OCI-LY7 (cell line): ENCODE results near the gene CCDC92. TPM values are rescaled to one million over a fixed set of nuclear protein-coding genes. Genes with fewer than 3 reads are reported as not detected.

Experiments used
- BruUV-seq: library from RNA; stranded (reverse); fragments of 400-500 nt; replicated peaks from 2 replicates; lab custom pipeline; 2021; lab: Mats Ljungman, UMichigan
- CTCF ChIA-PET: fragments of 300-600 bp; sonication (Branson Sonifier 250); formaldehyde crosslinking; loops from one replicate; lab custom pipeline; 2022; ENCODE audit warnings: antibody characterized with exemption; ENCODE audit not compliant: unreplicated experiment; lab: Charles Lee
- POLR2A ChIA-PET: fragments of 300-600 bp; sonication (Branson Sonifier 250); formaldehyde crosslinking; loops from one replicate; lab custom pipeline; 2022; ENCODE audit warnings: antibody characterized with exemption; lab: Charles Lee
- DNase-seq: peaks from one replicate; pipeline ENCODE4 v3.0.0-alpha.2; 2015; ENCODE audit warnings: low spot score
- H2AFZ ChIP-seq: fragments of 200-600 bp; sonication (generic), shearing (Covaris generic); 2 replicates; pipeline ENCODE4 v1.6.1; 2014; ENCODE audit warnings: mild to moderate bottlenecking, antibody characterized with exemption, low read length, moderate library complexity
- H3K27ac ChIP-seq: fragments of 200-600 bp; sonication (generic); 2 replicates; pipeline ENCODE4 v1.5.1; 2014; ENCODE audit warnings: mixed run types, low read depth, mild to moderate bottlenecking, moderate library complexity, low read length, inconsistent platforms; ENCODE audit not compliant: poor library complexity, severe bottlenecking
- H3K36me3 ChIP-seq: fragments of 200-600 bp; sonication (generic); 2 replicates; pipeline ENCODE4 v1.6.1; 2014; ENCODE audit warnings: mild to moderate bottlenecking, antibody characterized with exemption, low read length, moderate library complexity, mixed read lengths; ENCODE audit not compliant: insufficient read depth
- H3K4me1 ChIP-seq: fragments of 200-600 bp; sonication (generic); 2 replicates; pipeline ENCODE4 v1.5.1; 2014; ENCODE audit warnings: mild to moderate bottlenecking, low read length; ENCODE audit not compliant: insufficient read depth, poor library complexity, severe bottlenecking
- H3K4me2 ChIP-seq: fragments of 200-600 bp; sonication (generic); 2 replicates; pipeline ENCODE4 v1.6.1; 2014; ENCODE audit warnings: mild to moderate bottlenecking, low read length
- H3K4me3 ChIP-seq: fragments of 200-600 bp; sonication (generic); 2 replicates; pipeline ENCODE4 v1.5.1; 2014; ENCODE audit warnings: mild to moderate bottlenecking, low read depth, low read length; ENCODE audit not compliant: poor library complexity, severe bottlenecking
- H3K79me2 ChIP-seq: fragments of 200-600 bp; sonication (generic); 2 replicates; pipeline ENCODE4 v1.6.1; 2016; ENCODE audit warnings: low read depth, mild to moderate bottlenecking, low read length, moderate library complexity, mixed read lengths; ENCODE audit not compliant: insufficient read depth
- H3K9me2 ChIP-seq: fragments of 200-600 bp; sonication (generic); 2 replicates; pipeline ENCODE4 v1.6.1; 2016; ENCODE audit warnings: mild to moderate bottlenecking, low read length, mixed read lengths; ENCODE audit not compliant: insufficient read depth
- H3K9me3 ChIP-seq: fragments of 200-600 bp; sonication (generic); 2 replicates; pipeline ENCODE4 v1.6.1; 2014; ENCODE audit warnings: mild to moderate bottlenecking, mixed run types, low read length, mixed read lengths
- H4K20me1 ChIP-seq: fragments of 200-600 bp; sonication (generic); 2 replicates; pipeline ENCODE4 v1.6.1; 2014; ENCODE audit warnings: mild to moderate bottlenecking, antibody characterized with exemption, low read length, moderate library complexity, mixed read lengths; ENCODE audit not compliant: insufficient read depth
- EZH2phosphoT487 ChIP-seq: fragments of 200-600 bp; sonication (generic); IDR thresholded peaks from 2 replicates; pipeline ENCODE4 v1.6.1; 2018; ENCODE audit warnings: low read depth, borderline replicate concordance, mild to moderate bottlenecking, mixed run types, antibody characterized with exemption, low read length, moderate library complexity, mixed read lengths
- intact Hi-C: fragments of 100-400 bp; cut with micrococcal nuclease; formaldehyde crosslinking; loops from one replicate; pipeline ENCODE4 v1.10.0; 2022; ENCODE audit not compliant: unreplicated experiment
- total RNA-seq, 2 experiments: library from RNA; depleted of rRNA in 1 of 2; stranded (reverse); fragments of >200 nt in 1 of 2; shearing (Covaris generic) in 1 of 2; gene quantifications; 2 replicates each; pipeline ENCODE4 v1.2.3, GENCODE V29; 2014 to 2022
- TF ChIP-seq, protein P1 (sequence below): fragments of 200-600 bp; sonication (generic); conservative IDR thresholded peaks from 2 replicates; pipeline ENCODE4 v1.5.1; 2014; ENCODE audit warnings: mild to moderate bottlenecking, antibody characterized with exemption, low read length, moderate library complexity, mixed read lengths

The CCDC92 gene
- total RNA-seq, 2 experiments from 2014 or later = 3.1 to 12.3 TPM

DNA sequence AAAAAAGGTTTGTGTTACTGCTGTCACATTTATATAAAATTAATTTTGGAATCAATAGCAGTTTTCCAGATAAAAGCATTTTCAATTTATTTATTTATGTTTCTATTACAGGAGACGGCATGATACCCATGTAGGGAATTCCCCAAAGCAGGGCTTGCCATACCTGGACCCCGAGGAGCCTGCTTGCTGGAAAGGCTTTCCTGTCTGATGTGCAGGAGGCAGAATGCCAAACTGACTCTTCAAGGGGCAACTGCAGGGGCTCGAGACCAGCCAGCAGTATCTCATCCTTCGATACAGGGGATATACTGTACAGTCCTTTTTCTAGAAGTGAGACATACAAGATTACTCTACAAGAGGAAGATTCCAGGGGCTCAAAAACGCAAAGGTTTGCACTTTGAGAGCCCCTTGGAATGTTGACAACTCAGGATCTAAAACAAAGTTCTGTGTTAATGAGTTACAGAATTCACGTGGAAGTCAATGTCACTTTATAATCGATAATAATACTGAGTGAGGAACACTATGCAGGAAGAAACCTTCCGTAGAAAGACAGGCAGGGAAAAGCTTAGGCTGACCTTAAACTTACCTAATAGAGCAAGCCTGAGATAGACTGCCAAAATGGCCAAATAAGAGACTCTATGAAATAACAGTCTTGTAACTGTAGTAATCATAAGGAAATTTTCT is 38.9 kb upstream of the CCDC92 start:
- CTCF ChIA-PET = no interaction called here
- H3K4me3 ChIP-seq = no peak overlapping the region
- POLR2A ChIA-PET = no interaction called here
- H4K20me1 ChIP-seq = no peaks in the 10 kb centered on the region
- BruUV-seq = no TSS peak
- DNase-seq = no peak
- H3K79me2 ChIP-seq = no peaks in the 10 kb centered on the region
- intact Hi-C loops = no loop called here
- peaks cover 34% of the 10 kb centered on the region for H3K36me3 ChIP-seq
- H3K27ac ChIP-seq = no peak overlapping the region
- peaks cover 2% of the 10 kb centered on the region for H3K4me1 ChIP-seq
- TF ChIP-seq, protein P1, sequence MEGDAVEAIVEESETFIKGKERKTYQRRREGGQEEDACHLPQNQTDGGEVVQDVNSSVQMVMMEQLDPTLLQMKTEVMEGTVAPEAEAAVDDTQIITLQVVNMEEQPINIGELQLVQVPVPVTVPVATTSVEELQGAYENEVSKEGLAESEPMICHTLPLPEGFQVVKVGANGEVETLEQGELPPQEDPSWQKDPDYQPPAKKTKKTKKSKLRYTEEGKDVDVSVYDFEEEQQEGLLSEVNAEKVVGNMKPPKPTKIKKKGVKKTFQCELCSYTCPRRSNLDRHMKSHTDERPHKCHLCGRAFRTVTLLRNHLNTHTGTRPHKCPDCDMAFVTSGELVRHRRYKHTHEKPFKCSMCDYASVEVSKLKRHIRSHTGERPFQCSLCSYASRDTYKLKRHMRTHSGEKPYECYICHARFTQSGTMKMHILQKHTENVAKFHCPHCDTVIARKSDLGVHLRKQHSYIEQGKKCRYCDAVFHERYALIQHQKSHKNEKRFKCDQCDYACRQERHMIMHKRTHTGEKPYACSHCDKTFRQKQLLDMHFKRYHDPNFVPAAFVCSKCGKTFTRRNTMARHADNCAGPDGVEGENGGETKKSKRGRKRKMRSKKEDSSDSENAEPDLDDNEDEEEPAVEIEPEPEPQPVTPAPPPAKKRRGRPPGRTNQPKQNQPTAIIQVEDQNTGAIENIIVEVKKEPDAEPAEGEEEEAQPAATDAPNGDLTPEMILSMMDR = no peak
- no peak for TF ChIP-seq EZH2phosphoT487
- no peaks in the 10 kb centered on the region for H3K9me3 ChIP-seq
- no peaks in the 10 kb centered on the region for H3K9me2 ChIP-seq
- H2AFZ ChIP-seq = no peak overlapping the region
- no peak overlapping the region for H3K4me2 ChIP-seq

GRCh38 chr12:124010687-124011086 is 38.1 kb upstream of the CCDC92 start:
- Histone ChIP-seq H3K27ac (no peak overlapping the region), H3K36me3 (peaks cover 39% of the 10 kb centered on the region), H3K4me2 (no peak overlapping the region), H3K9me2 (no peaks in the 10 kb centered on the region), H3K4me1 (peaks cover 10% of the 10 kb centered on the region), H3K79me2 (no peaks in the 10 kb centered on the region), H2AFZ (no peak overlapping the region), H3K4me3 (no peak overlapping the region), H3K9me3 (no peaks in the 10 kb centered on the region), H4K20me1 (no peaks in the 10 kb centered on the region)
- POLR2A ChIA-PET = no interaction called here
- no peak for TF ChIP-seq EZH2phosphoT487
- TF ChIP-seq, protein P1 = no peak
- intact Hi-C loops = no loop called here
- DNase-seq = no peak
- CTCF ChIA-PET = no interaction called here
- no TSS peak for BruUV-seq

DNA sequence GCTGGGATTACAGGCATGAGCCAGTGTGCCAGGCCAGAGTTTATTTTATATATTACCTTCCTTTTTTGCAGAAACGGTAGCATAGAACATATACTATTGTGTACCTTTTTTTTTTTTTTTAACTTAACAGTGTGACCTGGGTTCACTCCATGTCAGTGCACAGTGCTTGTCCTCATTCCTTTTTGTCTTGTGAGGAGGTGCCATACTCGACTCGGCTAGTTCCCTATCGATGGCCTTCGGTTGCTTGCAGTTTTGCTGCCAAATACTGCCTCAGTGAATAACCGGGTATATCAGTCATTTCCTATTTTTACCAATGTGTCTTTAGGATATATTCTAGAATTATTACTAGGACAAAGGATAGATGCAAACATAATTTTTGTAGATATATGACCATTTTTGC is 37.1 kb upstream of the CCDC92 start:
- Histone ChIP-seq H3K4me3 (no peak overlapping the region), H3K4me1 (peaks cover 10% of the 10 kb centered on the region), H3K36me3 (peaks cover 48% of the 10 kb centered on the region), H2AFZ (no peak overlapping the region), H3K27ac (no peak overlapping the region), H3K9me2 (no peaks in the 10 kb centered on the region), H3K79me2 (no peaks in the 10 kb centered on the region), H3K9me3 (no peaks in the 10 kb centered on the region), H4K20me1 (no peaks in the 10 kb centered on the region), H3K4me2 (no peak overlapping the region)
- CTCF ChIA-PET = no interaction called here
- BruUV-seq = no TSS peak
- no peak for DNase-seq
- TF ChIP-seq EZH2phosphoT487 = no peak
- TF ChIP-seq, protein P1 = no peak
- POLR2A ChIA-PET = no interaction called here
- intact Hi-C loops = no loop called here
